Sigmoid colon (tissue), 4 donors: ENCODE results near the gene CDH13.

ENCODE experiments used
- EP300 ChIP-seq, 4 donors: sonication (generic); formaldehyde crosslinking; IDR thresholded peaks; one replicate each; pipeline ENCODE4 v1.6.1; 2017; ENCODE audit warnings: antibody characterized with exemption in 4 of 4
- POLR2A ChIP-seq, 2 donors: fragments of 450-650 bp; IDR thresholded peaks; one replicate each; pipeline ENCODE4 v1.6.1; 2016; ENCODE audit warnings: antibody characterized with exemption in 2 of 2, mild to moderate bottlenecking in 2 of 2, moderate library complexity in 2 of 2
- POLR2AphosphoS5 ChIP-seq, 4 donors: sonication (generic); formaldehyde crosslinking; IDR thresholded peaks; one replicate each; pipeline ENCODE4 v1.6.1; 2017; ENCODE audit warnings: antibody characterized with exemption in 4 of 4
- TF ChIP-seq, protein P1 (sequence below), 4 experiments: fragments of 450-650 bp in 3 of 4; fragments of 200-600 bp in 1 of 4; IDR thresholded peaks; one replicate each; pipeline ENCODE4 v1.5.1; 2016 to 2019; ENCODE audit warnings: antibody characterized with exemption in 4 of 4, mild to moderate bottlenecking in 3 of 4, moderate library complexity in 2 of 4

DNA sequence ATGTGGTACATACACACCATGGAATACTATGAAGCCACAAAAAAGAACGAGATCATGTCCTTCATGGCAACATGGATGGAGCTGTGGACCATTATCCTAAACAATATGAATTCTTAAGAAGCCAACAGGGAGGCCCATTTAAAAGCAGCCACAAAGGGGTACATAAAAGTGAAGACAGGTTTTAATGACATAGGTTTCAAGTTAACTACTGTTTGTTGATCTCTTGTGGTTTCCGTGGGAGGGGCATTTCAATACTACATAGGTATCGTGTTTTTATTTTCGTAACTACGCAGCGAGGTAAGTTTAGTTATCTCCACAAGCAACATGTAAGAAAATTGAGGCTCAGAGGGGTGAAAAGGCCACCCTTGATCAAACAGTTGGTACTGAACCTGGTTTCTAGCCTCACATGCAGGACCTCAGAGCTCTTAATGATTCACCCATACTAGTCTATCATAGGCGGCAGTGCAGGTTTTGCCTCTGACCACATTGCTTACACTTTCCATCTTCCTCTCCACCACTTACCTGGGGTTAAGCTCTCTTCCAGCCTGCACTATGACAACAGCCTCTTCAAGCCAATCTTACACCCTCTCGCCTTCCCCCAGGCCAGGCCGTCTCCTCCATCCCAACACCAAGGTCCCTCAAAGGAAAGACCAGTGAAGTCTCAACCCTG lies 646.9 kb downstream of the CDH13 start:
- TF ChIP-seq, protein P1, sequence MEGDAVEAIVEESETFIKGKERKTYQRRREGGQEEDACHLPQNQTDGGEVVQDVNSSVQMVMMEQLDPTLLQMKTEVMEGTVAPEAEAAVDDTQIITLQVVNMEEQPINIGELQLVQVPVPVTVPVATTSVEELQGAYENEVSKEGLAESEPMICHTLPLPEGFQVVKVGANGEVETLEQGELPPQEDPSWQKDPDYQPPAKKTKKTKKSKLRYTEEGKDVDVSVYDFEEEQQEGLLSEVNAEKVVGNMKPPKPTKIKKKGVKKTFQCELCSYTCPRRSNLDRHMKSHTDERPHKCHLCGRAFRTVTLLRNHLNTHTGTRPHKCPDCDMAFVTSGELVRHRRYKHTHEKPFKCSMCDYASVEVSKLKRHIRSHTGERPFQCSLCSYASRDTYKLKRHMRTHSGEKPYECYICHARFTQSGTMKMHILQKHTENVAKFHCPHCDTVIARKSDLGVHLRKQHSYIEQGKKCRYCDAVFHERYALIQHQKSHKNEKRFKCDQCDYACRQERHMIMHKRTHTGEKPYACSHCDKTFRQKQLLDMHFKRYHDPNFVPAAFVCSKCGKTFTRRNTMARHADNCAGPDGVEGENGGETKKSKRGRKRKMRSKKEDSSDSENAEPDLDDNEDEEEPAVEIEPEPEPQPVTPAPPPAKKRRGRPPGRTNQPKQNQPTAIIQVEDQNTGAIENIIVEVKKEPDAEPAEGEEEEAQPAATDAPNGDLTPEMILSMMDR (IDR thresholded peaks at IDR 0.05) = no peak
- TF ChIP-seq EP300 (IDR thresholded peaks at IDR 0.05) (no peak), POLR2A (IDR thresholded peaks at IDR 0.05) (no peak), POLR2AphosphoS5 (IDR thresholded peaks at IDR 0.05) (no peak)
